M059J (cell line): ENCODE data around the gene GPR34. TPM values are rescaled to one million over a fixed set of nuclear protein-coding genes. Genes with fewer than 3 reads are reported as not detected.
A peak's percentile ranks its signal among the peaks of the same experiment; 100 is the strongest.
"Not testable (repeated sequence)": the region's sequence is repeated elsewhere in the genome, so short reads cannot be mapped to it uniquely, and the experiment has no call there.

Source experiments
- DNase-seq: peaks from one replicate; pipeline ENCODE4 v3.0.0-alpha.2; 2012; ENCODE audit warnings: low read depth
- total RNA-seq: library from RNA; depleted of rRNA; stranded (reverse); fragments of >200 nt; shearing (Covaris generic); gene quantifications from 2 replicates; pipeline ENCODE4 v1.2.3, GENCODE V29; 2014; rRNA removed

Gene GPR34, protein sequence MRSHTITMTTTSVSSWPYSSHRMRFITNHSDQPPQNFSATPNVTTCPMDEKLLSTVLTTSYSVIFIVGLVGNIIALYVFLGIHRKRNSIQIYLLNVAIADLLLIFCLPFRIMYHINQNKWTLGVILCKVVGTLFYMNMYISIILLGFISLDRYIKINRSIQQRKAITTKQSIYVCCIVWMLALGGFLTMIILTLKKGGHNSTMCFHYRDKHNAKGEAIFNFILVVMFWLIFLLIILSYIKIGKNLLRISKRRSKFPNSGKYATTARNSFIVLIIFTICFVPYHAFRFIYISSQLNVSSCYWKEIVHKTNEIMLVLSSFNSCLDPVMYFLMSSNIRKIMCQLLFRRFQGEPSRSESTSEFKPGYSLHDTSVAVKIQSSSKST
- not detected in 2 replicates for total RNA-seq

DNA sequence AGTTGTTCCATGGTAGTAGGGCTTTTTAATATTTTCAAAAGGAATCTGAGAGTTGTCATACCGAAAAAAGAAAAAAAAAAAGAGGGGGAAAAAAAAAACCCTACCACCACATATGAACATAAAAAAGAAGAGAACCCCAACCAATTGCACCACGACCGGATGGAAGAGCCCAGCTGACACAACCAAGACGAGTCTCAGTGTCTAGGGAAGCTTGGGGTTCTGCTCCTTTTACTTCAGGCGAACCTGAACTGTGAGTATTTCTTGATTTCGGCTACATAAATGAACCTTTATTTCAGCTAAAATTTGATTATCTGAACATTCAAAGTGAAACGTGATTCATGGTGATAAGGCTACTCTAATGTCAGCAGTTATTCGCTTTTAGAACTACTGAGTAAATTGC is at the start of gene GPR34:
GPR34 (plus strand) TSS at position 139 of the 400 bp plus-strand sequence. CDS start 6,661 bp downstream, outside the sequence.
- DNase-seq: no peak

DNA sequence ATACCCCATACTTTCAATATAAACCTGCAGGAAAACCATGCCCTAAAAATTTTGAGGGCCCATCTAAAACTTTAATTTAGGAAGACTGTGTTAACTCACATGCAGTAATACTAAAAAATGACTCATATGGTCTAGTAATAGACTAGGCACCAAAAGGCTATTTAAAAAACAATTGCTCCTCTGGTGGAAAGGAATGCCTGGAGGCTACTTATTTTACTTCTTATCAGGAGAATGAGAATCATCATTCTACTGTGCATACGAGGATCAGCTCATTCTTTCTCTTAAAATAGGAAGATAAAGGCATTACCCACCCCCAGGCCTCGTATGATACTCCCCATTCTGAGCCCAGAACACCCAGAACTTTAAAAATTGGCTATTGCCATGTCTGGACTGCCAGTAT is 42.6 kb upstream of the GPR34 start:
- DNase-seq: peak; percentile 22

DNA sequence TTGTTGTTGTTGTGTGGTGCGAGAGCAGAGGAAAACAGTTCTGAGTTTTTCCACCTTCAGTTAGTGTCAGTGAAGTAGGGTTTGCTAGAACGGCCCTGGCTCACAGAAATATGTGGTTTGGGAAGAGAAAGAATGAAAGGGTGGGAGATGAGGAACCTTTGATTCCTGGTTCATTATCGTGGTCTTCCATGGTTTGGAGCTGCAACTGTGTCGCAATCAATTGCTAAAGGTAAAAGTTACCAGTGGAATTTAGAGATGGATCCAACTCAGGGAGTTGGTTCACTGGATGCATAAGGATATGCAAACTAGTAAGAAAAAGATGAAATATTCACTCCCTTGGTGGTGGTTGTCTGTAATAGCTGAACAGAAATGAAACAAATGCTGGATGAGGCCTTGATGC is 35.6 kb upstream of the GPR34 start:
- DNase-seq: no peak

DNA sequence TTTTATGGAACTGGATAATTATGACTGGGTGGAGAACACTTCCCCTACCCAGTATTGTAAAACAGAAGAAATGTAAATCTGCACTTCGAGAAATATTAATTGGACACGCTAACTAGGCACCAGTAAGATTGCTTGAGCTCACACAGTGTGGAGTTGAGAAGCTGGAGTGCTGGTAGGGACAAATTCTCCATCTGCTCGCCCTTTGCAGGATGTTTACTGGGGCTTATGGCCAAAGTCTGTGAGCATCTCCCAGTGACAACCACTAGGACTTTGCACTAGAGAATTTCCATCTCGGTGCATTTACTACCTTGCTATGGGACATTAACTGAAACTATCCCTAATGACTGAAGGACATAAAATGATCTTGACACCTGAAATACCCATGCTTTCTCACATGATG is 33.7 kb upstream of the GPR34 start:
- no peak for DNase-seq

DNA sequence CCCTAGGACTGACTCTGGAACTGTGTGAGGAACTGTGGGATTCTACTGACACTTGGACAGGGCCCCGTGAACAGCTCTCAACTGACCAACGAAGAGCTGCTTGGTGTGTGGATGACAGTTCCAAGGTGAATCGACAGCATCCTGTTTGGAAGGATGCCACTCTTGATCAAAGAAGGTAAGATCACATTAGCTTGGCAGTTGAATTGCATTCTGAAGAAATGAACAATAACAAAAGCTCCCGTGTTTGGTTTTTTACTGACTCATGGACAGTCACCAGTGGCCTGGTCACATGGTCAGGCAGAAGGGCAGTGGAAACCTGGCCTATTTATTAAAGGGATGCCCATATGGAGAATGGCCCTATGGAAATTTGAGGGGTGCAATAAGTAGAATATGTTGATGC is 33.1 kb upstream of the GPR34 start:
- peak; percentile 73 for DNase-seq

DNA sequence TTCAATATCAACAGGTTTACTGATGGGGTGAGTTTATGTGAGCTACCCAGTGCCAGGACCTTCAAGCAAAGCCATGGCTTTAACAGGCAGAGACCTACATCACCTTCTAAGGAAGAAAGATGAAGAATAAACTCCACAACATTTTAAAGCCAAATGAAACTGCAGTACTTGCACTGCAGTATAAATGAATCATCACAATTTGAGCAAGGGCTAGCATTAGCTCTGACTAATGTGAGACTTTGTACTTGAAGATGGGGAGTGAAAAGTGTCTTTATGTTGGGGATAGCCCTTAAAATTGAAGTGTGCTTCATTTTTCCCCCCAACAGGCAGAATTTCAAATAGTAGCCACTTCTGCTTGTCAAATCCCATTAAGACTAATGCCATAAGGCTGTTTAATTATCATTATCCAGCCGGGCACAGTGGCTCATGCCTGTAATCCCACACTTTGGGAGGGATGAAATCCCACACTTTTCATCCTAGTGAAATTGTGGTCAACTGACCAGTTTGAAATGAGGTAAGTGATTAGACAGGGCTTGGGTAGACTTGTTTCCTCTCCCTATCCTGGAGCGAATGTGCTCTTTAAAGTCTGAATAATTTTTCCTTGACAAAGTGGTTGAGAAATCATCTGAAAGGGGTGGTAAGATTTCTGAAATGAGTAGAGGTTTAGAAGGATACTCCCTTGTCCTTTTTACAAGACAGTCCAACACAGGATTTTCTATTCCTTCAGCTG is 27.2 kb upstream of the GPR34 start:
- peak; percentile 20 for DNase-seq

DNA sequence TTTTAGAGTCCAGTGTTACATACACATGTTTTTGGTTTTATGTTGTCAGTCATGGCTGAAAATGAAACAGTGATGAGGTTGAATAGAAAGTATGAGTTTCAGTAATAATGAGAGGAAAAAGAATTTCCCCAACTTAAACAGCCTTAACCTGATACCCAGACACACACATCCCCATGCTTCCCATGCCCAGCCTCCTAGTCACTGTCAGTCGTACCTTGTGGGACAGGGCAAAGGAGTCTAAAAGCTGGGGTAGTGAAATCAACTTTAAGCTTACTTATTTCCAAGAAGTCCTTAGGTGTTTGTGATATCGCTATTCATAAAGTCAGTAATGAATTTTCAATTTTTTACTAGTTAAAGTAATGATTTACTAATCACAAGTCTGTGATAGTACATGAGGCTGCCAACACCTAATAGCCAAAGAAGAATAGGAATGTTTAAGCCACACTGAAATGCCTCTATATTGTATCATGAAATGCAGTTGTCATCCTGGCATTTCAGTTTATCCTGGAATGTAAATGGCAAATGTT is 24.3 kb upstream of the GPR34 start:
- no peak for DNase-seq

DNA sequence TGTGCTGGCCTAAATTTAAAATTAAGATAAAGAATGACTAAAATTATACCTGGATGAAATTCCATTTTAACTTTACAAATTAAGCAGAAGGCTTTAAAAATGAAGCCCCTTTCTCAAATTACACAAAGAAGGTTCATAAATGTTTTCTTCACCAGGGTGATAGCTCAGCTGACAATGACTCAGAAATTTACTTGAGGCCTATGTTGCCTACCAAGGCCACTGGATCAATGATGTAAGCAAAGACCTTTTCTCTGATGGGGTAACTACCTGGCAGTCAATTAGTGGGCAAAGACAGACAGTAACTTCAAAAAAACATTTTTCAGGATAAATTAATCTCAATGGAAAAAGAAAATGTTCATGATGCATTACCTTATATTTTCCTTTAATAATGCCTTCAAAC is 23.9 kb upstream of the GPR34 start:
- DNase-seq: peak; percentile 9

DNA sequence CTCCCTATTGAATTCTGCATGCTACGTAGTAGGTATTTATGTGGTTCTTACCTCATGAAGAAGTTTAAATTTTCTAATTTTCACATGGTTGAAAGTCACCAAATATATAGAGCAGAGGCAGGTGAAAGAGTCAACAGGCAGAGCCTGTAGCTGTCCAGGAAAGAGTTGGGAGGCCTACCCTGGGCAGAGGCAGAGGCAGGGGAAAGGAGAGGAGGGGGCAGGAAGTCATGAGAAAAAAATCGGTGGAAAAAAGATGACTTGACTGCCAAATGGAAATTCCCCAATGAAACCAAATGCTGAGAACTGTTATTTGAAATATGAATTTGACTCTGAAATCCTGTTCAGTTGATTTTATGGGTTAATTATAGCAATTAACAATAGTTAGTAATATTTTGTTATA is 23.1 kb upstream of the GPR34 start:
- DNase-seq: no peak

DNA sequence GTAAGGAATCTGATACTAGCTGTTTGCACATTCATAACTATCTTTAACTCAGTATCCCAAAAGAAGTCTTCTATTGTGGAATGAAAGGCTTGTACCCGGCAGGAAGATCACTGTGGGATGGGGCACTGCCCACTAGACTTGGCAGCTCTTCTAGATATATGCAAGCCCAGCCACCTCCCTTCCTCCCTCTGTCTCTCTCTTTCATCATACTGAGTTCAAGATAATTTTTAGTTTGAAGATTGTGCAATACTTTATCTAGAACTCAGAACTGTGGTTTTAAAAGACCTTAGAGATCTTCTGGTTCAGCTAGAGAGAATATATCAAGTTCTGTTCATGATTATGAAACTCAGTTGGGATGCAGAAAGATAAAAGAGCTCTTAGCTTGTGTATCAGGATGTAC is 22.5 kb upstream of the GPR34 start:
- DNase-seq: peak; percentile 3

DNA sequence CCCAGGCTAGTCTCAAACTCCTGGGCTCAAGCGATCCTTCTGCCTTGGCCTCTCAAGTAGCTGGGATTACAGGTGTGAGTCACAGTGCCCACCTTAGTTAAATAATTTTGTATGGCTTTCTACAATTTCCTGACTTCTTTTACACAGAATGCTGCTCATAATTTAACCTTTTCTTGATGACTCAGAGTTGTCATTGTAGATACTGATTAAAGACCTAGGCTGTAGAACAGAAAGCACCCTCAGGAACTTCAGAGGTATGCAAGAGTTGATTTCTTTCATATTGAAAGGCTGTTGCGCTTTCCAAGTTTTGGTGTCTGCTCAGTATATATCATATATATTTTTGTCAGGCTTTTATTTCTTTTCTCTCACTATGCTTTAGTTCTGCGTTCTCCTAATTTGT is 21.1 kb upstream of the GPR34 start:
- DNase-seq: peak; percentile 10

DNA sequence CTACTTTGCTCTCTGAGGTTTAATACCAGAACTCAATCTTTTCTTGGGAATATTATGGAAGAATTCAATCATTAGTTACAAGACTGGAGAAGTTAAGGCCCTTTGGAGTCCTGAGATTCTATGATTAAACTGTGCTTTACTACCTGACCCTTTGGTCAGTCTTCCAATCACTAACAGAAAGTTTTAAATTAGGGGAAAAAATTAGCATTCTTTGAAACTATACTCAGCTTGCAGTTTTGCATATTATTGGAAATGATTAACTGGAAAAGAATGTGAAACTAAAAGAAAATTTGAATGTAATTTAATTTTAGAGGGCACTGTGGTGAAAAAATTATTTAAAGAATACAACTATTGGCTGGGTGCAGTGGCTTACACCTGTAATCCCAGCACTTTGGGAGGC is 18.7 kb upstream of the GPR34 start:
- peak; percentile 7 for DNase-seq

DNA sequence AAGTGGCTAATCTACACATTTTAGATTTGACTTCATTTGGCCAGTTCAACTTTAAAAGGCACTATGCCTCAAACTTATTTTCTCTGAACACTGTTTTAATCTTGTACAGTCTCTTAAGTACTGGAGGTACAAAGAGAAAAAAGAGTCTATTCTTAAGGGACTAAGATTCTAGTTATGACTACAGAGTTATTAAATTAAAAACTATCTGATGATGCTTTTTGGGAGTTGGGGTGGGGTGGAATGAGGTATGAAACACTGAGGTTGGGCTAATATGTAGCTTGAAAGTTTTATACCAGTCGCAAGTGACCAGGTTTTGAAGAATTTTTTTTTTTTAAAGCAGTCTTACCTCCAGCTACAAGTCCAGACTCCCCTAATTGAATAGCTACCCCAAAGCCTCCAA is 17.7 kb upstream of the GPR34 start:
- DNase-seq: no peak

DNA sequence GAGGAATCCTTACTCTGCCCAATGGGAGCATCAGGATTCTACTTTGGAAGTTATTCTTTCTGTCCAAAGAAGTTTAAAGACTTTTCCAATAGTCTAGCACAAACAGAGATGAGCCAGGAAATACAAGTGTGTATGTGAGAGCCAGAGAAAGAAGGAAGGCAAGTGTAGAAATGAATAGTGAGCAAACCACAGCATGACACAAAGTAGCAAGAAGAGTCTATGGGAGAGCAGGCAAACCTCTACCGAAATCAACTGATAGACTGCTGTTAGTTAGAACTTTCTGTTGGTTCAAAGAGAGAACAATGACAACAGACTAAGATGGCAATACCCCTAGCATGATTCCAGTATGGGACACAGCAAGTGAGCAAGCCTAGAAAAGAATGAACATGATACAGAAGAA is 16.1 kb upstream of the GPR34 start:
- DNase-seq: no peak

DNA sequence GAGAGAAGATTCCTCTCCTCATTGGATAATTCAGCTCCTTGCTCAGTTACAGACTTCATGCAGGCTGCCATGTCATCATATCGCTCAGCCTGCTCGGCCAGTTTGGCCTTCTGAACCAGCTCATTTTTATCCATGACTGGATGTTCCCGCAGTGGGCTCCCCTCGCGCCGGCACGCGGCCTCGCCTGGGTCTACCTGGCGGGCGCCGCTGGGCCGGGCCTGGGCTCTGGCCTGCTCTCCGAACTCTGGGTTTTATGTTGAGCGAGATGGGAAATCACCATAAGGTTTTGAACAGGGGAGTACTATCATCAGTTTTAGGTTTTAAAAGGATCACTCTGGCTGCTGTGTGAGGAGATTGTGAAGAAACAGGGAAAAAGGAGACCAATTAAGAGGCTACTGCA is 12.4 kb upstream of the GPR34 start:
- not testable (repeated sequence) for DNase-seq

DNA sequence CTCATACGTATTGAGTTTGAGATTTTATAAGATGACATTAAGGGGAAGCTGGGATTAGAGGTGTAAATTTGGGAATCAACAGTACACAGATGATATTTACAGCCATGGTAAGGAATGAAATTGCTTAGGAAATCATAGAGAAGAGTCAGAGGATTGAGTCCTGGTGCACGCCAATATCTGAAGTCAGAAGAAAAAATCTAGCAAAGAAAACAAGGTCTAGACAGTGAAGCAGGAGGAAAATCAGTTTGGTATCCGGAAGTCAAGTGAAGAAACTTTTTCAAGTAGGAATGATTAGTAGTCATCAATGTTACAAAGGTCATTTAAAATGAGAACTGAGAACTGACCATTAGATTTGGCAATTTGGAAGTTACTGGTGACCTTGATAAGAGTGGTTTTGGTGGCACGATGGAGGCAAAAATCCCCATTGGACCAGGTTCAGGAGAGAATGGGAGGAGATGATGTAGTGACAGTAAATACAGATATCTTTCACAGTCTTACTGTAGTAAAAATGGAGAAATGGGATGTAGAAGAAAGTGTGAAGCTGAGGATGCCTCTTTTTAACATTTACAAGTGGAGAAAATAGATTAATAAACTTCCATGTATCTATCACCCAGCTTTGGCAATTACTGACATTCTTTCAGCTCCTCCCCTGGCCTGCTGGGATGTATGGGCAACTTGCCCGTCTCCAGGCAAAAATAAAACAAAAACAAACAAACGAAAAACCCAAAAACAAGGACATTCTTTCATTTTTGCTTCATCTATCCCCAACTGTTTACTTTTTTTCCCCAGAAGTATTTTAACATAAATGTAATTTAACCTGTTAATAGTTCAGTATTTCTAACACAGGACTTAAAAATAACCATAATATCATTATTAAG is 11.4 kb upstream of the GPR34 start:
- DNase-seq: peak; percentile 5

DNA sequence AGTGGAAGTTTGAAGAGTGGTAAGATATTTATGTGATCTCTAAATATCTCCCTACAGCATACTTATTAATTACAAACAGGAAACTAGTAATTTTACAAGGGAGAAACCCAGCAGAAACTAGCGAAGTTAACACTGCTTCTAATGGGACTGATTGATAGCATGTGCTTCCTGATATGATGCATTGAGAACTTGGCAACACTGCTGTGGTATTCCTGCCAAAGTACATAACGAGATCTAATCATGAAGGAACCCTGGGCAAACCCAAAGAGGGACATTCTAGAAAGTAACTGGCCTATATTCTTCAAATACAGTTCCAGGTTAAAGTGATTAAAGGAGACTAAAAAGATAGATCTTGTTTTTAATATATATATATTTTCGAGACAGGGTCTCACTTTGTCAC is 4.6 kb upstream of the GPR34 start:
- no peak for DNase-seq

DNA sequence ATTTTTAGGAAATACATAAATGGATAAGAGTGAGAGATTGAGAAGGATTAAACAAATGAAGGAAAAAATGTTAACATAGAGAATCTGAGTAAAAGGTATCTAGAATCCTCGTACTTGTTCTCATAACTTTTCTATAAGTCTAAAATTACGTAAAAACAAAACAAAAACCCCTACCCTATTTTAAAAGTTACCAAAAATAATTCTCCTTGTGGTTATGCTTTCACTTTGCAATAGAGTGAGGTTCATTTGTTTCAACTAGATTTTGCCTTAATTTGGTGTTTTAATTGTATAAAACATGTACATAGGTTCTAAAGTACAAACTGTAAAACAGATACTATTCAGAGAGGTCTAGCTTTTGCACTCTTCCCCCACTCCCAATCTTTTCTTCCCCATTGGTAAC is 3.8 kb upstream of the GPR34 start:
- DNase-seq: no peak

DNA sequence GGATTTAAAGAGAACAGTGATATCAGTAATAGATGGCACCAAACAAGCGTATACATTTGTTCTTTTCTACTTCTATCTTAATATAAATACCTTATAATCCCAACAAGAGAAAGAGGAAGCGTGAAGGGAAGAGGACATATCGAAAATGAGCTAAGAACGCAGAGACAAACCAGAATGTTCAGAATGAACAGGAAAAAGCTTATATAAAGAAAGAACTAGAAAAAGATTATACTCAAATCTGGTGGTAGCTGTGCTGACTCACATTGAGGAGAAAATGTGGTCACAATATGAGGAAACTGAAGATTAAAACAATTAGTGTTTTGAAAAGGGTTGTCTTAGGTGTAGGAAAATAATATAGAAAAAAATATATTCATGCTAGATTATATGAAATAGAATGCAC is 2.0 kb upstream of the GPR34 start:
- no peak for DNase-seq

DNA sequence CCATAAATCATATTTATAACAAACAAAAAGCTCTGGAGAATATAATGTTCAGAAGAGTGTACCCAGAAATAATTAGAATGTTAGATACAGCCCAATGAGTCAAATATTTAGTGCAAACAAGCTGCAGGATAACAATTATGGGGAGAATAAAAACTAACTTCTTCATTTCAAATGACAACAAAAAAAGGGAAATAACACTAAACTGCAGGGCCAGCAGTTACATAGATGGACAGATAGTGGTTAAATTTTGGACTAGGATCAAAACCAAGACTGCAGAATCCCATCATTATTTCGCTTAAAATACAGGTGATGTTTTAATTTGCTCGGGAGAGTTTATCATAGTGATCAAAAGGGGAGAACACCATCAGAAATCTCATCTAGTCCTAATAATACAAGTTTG is 617 bp upstream of the GPR34 start:
- no peak for DNase-seq

DNA sequence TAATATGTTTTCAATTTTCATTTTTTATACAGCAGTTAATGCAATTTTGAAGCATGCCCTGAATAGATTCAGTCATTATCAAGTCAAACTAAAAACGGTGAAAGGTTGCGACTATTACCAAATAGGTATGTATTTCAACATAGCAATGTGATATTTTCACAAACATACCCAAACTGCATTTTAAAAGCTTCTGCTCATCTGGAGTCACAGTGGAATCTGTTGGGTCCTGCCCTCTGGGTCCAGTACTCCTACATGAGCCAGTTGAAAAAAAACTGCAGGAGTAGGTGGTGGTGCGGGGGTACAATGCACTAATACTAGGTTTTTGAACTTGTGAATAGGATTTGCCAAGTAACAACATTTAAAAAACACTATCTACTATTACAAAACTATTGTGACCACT is 938 bp downstream of the GPR34 start:
- no peak for DNase-seq

DNA sequence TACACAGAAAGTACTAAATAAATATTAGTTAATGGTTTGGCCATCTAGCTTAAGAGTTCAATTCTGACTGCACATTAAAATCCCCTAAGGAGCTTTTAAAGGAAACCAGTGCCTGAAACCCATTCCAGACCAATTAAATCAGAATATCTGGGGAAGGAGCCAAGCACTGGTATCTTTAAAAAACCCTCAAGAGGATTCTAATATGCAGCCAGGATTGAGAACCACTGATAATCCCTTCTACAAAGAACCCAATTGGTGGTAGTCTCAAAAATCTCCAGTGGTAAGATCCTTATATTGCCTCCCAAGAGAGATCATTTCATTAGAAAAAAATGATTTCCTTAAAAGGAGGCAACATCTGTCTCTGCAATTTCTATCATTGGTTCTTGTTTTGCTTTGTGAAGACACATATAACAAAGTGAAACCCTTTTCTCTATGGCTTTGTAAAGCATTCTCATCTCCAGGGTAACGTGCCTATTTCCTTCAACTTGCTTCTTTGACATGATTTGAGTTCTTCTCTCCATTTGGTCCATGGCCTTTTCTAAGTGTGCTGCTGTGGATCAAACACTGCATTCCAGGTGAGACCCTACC is 3.5 kb downstream of the GPR34 start:
- peak; percentile 10 for DNase-seq
